GM21447 (cell line): Measurements from ENCODE around the gene HS6ST3.
"Not testable (repeated sequence)": the region's sequence is repeated elsewhere in the genome, so short reads cannot be mapped to it uniquely, and the experiment has no call there.

Source experiments
- ATAC-seq: cut with Tn5 transposase; IDR thresholded peaks from one replicate; pipeline ENCODE4 v1.9.1; 2021; ENCODE audit not compliant: unreplicated experiment

Gene HS6ST3

DNA sequence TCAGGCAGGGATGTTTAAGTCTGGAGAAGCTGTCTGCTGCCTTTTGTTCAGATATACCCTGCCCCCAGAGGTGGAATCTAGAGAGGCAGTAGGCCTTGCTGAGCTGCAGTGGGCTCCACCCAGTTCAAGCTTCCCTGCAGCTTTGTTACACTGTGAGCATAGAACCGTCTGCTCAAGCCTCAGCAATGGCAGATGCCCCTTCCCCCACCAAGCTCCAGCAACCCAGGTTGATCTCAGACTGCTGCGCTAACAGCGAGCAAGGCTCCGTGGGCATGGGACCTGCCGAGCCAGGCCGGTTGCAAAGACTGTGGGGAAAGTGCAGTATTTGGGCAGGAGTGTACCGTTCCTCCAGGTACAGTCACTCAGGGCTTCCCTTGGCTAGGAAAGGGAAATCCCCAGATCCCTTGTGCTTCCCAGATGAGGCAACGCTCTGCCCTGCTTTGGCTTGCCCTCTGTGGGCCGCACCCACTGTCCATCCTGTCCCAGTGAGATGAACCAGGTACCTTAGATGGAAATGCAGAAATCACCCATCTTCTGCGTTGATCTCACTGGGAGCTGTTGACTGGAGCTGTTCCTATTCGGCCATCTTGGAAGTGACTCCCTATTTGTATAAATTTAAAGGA, 434.6 kb downstream of the HS6ST3 start:
- ATAC-seq: not testable (repeated sequence)

DNA sequence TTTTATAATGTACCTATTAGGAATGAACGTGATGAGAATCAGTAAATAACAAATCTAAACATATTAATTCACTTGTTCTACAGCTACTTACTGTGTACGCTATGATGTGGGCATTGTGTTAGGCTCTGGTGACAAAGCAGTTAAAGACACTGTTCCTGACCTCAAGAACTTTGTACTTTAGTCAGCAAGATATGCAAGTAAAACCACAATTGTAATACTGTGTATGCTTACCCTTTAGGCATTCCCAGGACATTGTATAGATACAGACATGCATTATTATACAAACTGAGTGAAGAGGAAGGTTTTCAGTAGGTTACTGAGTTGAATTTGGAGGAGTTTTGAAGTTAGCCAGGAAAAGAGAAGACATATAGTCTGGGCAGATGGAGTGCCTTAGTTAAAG, 435.8 kb downstream of the HS6ST3 start:
- ATAC-seq: no peak

DNA sequence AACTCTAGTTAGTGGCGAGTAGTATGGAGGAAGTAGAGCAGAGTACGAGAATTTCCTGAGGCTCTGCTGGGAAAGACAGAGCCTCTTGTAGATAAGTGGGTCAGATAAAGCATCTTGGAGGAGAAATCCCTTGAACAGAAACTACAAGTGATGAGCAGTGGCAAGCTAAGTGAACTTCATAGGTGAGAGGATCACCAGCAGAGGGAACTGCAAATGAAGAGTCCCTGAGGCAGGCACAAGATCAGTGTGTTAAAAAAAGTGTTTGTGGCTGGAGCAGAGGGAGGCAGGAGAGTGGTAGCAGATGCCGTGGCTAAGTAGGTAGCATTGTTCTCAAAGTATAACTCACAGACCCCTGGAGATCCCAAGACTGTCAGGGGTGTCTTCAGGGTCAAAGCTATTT, 437.6 kb downstream of the HS6ST3 start:
- no peak for ATAC-seq

DNA sequence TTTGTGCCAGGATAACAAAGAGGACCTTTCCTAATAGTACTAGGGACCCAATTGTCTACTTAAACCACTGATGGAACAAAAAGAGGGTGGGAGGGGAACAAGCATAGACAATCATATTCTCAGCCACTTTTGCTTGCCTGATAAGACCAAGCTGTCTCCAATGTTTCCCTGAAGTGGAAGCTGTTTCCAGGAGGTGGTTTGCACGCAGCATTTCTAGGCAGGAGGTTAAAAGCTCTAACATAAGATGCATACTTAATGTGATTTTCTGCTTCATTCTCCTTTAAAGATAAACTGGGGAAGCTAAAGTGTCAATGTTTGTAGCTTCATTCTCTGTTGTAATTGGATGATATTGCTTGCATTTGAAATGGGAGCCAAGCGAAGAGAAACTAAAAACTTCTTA, 442.9 kb downstream of the HS6ST3 start:
- no peak for ATAC-seq

DNA sequence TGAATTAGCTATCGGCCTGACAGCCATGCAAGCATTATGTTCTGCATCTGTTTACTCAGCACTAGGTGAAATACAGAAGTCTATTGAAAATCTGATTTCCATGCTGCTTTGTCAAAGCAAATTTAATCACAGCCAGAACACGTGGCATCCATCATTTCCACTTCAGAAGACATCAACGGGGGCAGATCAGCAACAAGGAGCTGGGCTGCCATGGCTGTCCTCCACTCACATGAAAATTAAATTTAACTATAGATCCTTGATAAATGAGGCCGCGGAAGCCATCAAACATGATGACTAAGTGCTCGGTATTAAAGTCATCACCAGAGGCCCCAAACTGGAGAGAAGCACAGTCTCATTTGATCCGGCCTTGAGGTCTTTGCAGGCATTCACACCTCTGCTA, 443.5 kb downstream of the HS6ST3 start:
- ATAC-seq: no peak

DNA sequence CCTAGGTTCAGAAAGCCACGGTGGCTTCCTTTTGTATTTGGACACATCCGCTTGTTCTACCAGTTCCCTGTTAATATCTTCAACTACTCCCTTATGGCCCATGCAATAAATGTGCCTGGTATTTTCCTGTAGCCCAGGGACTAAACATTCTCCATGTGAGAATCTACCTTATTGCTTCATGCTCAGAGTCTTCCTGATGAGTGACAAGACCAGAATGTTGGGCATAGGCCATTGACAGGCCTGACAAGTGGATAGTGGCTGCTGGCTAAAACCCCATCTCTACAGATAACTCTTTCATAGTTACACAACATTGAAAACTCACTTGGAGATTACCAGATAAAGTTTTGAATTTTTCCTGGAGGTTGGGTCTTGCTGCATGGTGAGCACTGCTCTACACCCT, 449.9 kb downstream of the HS6ST3 start:
- no peak for ATAC-seq

DNA sequence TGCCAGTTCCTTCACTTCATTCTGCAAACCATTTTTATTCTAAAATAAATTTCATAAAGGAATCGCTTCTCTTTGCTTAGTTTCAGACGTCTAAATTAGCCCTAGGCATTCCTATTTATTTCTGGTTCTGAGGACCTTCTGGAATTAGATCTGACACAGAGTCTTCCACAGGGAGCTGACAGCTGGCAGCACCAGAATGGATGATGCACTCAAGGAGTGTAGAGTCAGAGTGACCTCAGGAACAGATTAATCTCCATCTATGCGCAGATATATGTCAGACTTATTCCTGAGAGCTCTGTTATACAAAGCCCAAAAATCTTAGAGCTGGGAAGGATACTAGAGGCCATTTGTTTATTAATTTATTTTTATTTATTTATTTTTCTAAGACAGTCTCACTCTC, 450.8 kb downstream of the HS6ST3 start:
- ATAC-seq: no peak

DNA sequence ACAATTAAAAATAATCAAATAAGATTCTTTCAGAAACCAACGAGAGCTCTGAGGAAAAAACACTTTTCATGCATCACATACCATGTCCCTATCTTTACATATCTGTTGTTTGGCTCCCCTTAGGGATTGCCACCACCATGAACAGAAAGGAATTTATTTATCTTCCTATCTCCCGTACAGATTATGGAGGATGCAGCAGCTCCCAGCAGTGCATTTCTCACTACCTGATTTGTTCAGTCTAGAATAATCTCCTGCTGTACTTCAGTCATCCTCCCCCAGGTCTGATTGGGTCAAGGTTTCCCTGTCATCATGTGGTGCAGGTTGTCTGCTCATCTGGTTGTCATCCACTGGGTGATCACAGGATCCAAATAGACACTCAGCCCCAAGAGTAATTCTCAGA, 453.1 kb downstream of the HS6ST3 start:
- no peak for ATAC-seq

DNA sequence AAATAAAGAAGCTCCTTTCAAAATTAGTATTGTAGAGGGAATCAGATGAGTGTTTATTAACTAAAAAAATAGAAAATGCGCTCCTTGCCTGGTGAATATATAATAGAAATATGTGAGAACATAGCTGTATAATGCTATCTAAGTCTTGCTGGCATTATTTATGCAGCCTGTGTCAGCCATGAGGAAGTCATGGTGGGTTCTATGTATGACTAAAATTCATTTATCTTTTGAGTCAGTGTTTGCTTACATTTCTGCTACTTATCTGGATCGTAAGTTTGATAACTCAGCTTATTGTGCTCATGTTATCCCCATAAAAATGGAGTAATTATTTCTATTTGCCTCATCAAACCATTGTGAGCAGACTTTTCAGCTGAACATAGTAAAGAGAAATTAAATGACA, 455.1 kb downstream of the HS6ST3 start:
- no peak for ATAC-seq

DNA sequence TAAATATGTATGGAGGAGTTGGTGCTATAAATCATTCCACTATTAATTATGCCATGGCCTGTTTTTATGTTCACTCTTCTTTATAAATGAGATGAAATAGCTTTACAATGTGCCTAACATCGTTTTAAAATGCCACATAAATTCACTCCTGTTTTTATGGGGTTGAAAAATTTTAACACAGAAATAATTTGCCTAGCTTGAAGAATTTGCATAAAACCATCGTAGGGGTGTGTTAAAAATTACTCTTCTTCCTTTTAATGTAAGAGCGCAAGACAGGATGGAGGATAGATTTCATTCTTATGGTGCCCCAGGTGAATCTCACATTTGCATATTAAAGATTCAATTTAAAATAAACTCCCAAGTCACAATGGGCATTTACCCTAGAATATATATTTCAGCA, 456.6 kb downstream of the HS6ST3 start:
- no peak for ATAC-seq

DNA sequence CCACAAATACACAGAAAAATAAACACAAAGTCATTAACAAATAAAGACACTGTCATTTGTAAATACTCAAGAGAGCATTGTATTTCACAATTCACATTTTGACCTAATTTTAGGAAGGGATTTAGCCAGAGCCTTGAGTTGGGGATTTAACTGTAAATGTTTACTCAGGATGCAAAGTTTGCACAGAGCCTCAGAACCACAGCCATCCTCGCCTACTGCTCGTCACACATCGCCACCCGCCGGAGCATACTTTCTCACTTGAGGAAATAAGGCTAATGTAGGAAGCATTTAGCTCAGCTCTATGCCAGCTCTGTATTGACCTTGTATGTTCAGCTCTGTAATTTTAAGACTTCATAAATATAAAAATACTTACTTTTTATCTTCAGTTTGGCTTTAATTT, 461.6 kb downstream of the HS6ST3 start:
- no peak for ATAC-seq

DNA sequence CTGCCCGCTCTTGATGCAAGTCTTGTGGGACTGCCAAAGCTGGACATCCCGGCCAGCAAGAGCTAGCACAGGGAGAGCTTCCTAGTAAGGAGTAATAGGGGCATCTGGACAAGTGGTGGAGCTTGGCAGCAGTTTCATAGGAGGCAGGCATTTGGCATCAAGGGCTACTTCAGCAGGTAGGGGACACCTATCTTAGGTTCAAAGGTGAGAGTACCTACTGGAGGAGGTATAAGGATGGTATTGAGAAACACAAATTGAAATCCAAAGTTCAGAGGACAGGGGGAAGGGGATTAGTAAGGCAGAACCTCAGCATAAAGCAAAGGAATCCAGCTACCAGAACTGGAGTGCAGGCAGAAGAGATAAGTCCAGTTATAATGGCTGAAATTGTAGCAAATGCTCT, 462.7 kb downstream of the HS6ST3 start:
- no peak for ATAC-seq

DNA sequence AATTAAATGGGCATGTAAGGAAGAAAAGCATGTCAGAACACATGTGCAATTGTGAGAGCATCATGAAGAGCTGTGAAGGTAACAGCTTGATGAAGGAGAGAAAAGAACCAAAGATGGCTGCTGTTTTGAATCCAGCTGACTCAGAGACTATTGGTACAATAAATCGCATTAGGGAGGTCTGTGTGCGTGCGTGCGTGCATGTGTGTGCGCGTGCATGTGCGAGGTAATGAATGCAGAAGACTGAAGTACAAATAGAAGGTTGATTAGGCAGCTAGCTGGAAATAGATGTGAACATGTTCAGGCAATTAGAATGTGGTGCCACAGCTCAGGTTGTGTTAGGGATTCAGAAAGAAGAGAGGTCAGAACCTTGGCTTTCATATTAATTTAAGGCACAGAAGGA, 463.9 kb downstream of the HS6ST3 start:
- ATAC-seq: no peak

DNA sequence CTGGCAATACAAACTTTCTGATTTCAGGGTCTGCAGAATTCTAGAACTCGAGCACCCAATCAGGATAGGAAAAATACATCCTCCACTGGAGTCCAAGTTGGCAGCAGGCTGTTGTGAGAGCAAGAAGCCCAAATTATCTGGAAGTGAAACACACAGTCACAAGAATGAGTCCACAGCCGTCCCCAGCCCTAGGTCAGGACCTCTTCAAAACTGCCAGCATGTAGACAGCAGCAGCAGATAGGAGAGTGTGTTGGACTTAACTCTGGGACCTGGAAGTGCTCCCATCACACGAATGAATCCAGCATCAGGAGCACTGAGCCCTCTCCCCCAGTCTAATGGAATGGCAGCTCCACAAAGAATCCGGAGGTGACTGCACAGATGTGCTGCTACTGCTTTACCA, 483.7 kb downstream of the HS6ST3 start:
- no peak for ATAC-seq

DNA sequence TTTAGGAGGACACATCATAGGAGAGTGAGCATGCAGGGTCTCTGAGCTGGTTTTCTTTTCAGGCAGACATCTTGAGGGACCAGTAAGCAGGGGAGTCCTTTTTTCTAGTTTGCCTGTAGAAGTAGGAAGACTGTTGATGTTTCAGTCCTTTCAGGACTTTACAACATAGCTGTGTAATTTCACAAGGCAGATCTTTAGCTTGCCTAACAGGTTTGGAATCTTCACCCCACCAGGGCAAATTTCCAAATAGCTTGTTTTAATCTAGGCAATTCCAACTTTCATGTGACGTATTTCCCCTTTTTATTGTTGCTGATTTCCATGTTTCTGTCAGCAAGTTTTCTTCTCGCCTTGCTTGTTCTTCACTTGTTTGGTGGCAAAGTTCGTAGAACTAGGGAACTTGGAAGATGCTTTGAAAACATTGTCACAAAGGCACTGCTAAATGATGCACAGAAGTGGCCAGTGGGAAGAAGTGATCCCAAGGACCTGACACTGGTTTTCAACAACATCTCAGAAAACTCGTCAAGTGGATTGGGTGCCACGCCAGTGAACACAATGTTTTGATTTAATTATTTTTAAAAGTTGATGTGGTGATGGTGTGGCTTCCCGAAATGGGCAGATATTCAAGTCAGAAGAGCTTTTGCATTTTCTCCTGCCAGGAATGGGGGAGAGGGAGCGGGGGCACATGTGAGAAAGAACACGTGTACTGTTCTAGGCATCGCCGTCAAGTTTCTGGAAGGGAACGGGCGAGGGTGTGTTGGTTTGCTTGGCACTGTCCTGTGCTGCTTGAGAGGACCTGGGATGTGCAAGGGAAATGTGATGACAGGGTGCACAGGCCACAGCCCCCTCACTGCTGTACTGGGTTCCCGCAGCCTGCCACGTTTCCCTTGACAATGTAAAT, 485.8 kb downstream of the HS6ST3 start:
- no peak for ATAC-seq

DNA sequence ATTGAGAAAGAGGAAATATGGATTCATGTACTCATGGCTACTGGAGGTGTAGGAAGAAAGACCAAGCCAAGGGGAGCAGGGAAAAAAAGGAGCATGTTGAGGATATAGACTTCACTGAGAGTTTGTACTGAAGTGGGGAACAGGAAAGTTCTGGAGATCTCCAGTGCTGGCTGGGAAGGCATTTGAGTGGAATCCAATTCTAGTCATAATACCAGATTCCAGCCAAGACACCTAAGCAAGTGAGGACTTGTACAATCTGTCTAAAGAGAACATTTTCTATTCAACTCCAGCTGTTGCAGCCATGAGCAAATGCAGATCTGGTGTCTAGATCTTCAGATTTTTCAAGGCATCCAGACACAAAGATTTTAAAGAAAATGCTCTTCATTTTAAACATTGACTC, 491.8 kb downstream of the HS6ST3 start:
- no peak for ATAC-seq

DNA sequence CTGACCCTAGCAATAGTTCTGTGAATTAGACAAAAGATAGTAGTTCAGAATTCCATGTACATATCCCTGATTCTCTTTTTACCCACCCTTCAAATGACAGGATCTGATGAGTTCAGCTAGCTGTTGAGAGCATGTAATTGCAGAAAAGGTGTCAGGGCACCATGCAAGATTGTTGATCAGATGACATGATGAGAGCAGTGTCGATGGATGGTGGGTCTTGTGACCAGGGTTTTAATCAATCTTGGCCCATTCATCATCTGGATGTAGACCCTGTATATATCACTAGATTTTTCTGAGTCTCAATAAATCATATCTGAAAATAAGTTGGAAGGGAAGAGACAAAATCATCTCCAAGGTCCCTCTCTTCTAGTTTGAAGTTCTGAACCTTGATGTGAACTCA, 525.3 kb downstream of the HS6ST3 start:
- no peak for ATAC-seq

DNA sequence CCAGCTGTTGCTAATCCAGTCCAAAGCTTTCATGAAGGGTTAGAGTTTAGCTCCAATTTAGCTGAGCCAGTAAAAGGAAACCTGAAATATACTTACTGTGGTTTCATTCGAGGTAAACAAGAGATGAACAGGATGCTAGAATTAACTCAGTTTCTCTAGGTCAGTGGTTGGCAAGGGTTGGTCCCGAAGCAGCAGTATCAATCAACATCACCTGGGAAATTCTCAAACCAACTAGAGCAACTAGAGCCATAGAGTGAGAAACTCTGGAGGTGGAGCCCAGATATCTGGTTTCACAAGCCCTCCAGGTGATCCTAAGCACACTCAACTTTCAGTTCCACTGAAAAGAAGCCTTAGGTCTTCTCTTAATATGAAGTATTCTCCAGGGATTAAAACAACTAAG, 527.6 kb downstream of the HS6ST3 start:
- no peak for ATAC-seq

DNA sequence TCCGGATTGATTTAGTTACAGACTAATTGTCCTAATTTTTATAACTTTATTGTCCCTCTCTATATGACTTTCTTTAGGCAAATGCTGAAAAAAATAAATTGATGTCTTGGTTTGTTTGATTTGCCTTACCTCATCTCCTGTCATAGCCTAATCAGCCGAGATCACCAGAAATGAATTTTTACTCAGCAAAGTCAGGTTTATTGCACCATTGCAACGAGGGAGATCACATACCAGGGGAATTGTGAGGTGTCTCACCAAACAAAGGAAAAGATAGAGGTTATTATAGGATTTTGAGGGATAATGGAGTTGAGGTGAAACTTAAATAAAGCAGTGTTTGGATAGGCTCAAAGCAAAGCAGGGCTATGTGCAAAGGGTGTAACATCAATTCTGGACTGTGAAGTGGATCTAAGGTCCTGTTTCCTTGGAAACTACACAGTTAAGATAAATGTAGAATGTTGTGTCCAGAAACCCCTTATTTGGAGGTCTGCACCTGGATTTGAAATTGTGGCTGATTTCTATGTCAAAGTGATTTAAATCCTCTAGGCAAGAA, 531.8 kb downstream of the HS6ST3 start:
- ATAC-seq: no peak

DNA sequence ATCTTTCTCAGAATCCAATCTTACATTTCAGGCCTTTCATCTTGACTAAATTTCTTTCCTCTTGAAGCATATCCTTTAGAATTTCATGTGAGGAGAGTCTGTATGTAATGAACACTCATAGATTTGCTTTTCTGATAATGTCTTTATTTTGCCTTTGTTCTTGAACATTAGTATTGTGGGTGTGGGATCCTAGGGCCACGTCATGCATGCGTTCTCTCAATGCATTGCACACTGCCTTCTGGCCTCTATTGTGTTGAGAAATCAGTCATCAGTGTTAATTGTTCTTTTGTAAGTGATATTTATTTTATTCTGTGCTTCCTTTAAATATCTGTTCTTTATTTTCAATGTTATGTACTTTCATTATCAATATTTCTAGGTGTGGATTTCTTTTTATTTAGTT, 539.4 kb downstream of the HS6ST3 start:
- ATAC-seq: no peak

DNA sequence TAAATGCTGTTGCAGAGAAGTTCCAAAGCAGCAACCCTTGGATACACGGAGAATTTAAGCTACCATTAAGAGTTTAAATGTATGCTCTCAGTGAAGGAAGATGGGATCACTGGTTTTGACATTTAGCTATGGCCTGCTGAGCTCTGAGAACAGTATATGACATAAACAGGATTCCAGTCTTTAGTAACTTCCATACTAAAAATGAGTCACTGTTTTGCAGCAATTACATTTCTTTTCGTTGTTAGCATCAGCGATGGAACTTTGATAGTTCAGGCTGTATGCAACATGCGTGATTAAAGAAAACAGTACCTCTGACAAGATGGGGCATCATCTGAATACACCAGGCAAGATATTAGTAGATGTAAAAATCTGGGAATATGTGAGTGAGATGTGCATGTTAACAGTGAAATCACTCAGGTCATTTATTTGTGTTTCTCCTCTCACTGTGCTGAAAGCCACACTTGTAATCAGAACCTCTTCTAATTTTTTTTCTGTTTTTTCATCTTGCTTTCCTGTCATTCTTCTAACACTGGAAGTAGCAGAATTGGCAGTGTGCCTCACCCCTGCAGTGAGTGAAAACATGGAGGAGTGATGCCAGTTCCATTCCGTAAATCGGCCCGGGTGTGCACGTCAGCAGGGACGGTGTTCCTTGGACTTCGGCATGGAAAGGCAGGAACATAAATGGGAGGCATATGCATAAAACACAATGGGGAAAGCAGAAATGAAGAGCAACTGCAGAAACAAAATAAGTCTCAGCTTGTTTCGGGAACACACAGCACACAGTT, 542.8 kb downstream of the HS6ST3 start:
- ATAC-seq: no peak
